IMR-90 (cell line): ENCODE results near the gene ZDHHC7. TPM values are rescaled to one million over a fixed set of nuclear protein-coding genes. Genes with fewer than 3 reads are reported as not detected.

Source experiments
- ATAC-seq: fragments of 200-7000 bp; cut with Tn5 transposase; 2 replicates; pipeline ENCODE4 v1.9.1; 2020; ENCODE audit warnings: low read depth, mild to moderate bottlenecking, moderate library complexity
- BruUV-seq: library from RNA; stranded (reverse); fragments of 400-500 nt; replicated peaks from 2 replicates; lab custom pipeline; 2021; lab: Mats Ljungman, UMichigan
- CTCF ChIA-PET: fragments of 300-600 bp; formaldehyde crosslinking; extraction: SDS; loops from one replicate; lab custom pipeline; 2021; ENCODE audit warnings: antibody characterized with exemption; lab: Yijun Ruan, JAX
- POLR2A ChIA-PET: fragments of 300-600 bp; sonication (Branson Sonifier 250); formaldehyde crosslinking; loops from one replicate; lab custom pipeline; 2022; ENCODE audit warnings: antibody characterized with exemption; ENCODE audit not compliant: unreplicated experiment; lab: Charles Lee
- DNase-seq: peaks from one replicate; pipeline ENCODE4 v3.0.0; 2013
- H2AFZ ChIP-seq: replicated peaks from 2 replicates; pipeline ENCODE3; 2013; ENCODE audit warnings: low read length, mild to moderate bottlenecking; ENCODE audit not compliant: poor library complexity
- H2AK5ac ChIP-seq: 2 replicates; pipeline ENCODE4 v1.6.1; 2013; ENCODE audit warnings: low read depth, low read length, inconsistent platforms
- H2AK9ac ChIP-seq: replicated peaks from 2 replicates; pipeline ENCODE3; 2013; ENCODE audit warnings: mild to moderate bottlenecking, low read depth, low read length, moderate library complexity; ENCODE audit not compliant: poor library complexity
- H2BK120ac ChIP-seq: 2 replicates; pipeline ENCODE4 v1.6.1; 2013; ENCODE audit warnings: low read depth, low read length, inconsistent platforms
- H2BK15ac ChIP-seq: 3 replicates; pipeline ENCODE4 v1.6.1; 2013; ENCODE audit warnings: low read depth, low read length, inconsistent platforms
- H2BK20ac ChIP-seq: 2 replicates; pipeline ENCODE4 v1.6.1; 2013; ENCODE audit warnings: low read depth, mild to moderate bottlenecking, inconsistent platforms, low read length, moderate library complexity
- H2BK5ac ChIP-seq: 2 replicates; pipeline ENCODE4 v1.6.1; 2013; ENCODE audit warnings: mild to moderate bottlenecking, low read depth, low read length, inconsistent platforms; ENCODE audit not compliant: poor library complexity, severe bottlenecking
- H3K14ac ChIP-seq: replicated peaks from 2 replicates; pipeline ENCODE4 v1.6.1; 2013; ENCODE audit warnings: low read depth, low read length, inconsistent platforms
- H3K18ac ChIP-seq: 2 replicates; pipeline ENCODE4 v1.6.1; 2013; ENCODE audit warnings: low read depth, low read length, control low read depth
- H3K23ac ChIP-seq: 2 replicates; pipeline ENCODE4 v1.6.1; 2013; ENCODE audit warnings: low read depth, low read length, inconsistent platforms
- H3K27ac ChIP-seq: 2 replicates; pipeline ENCODE4 v1.5.1; 2013; ENCODE audit warnings: mild to moderate bottlenecking, control low read depth, low read length; ENCODE audit not compliant: insufficient read depth
- H3K27me3 ChIP-seq: 2 replicates; pipeline ENCODE4 v1.6.1; 2013; ENCODE audit warnings: low read length; ENCODE audit not compliant: control insufficient read depth, insufficient read depth
- H3K36me3 ChIP-seq: 2 replicates; pipeline ENCODE4 v1.6.1; 2013; ENCODE audit warnings: low read length, mixed read lengths; ENCODE audit not compliant: control insufficient read depth, insufficient read depth
- H3K4ac ChIP-seq: 2 replicates; pipeline ENCODE4 v1.6.1; 2013; ENCODE audit warnings: low read depth, low read length, inconsistent platforms
- H3K4me1 ChIP-seq: 2 replicates; pipeline ENCODE4 v1.6.1; 2013; ENCODE audit warnings: low read length, mixed read lengths; ENCODE audit not compliant: control insufficient read depth, insufficient read depth
- H3K4me2 ChIP-seq: 2 replicates; pipeline ENCODE4 v1.6.1; 2013; ENCODE audit warnings: low read depth, mild to moderate bottlenecking, control low read depth, low read length, moderate library complexity
- H3K4me3 ChIP-seq: 2 replicates; pipeline ENCODE4 v1.5.1; 2013; ENCODE audit warnings: low read depth, mild to moderate bottlenecking, control low read depth, low read length, moderate library complexity; ENCODE audit not compliant: insufficient read depth
- H3K56ac ChIP-seq: 2 replicates; pipeline ENCODE4 v1.6.1; 2013; ENCODE audit warnings: low read length, inconsistent platforms; ENCODE audit not compliant: insufficient read depth; ENCODE audit errors: extremely low read depth
- H3K79me1 ChIP-seq, 2 experiments: 2 replicates each; pipeline ENCODE4 v1.6.1; 2013; ENCODE audit warnings: low read length in 2 of 2, inconsistent platforms in 1 of 2, low read depth in 1 of 2
- H3K9ac ChIP-seq: 2 replicates; pipeline ENCODE4 v1.6.1; 2013; ENCODE audit warnings: low read depth, low read length, control low read depth
- H3K9me1 ChIP-seq: 2 replicates; pipeline ENCODE4 v1.6.1; 2013; ENCODE audit warnings: low read length, inconsistent platforms; ENCODE audit not compliant: insufficient read depth
- H3K9me3 ChIP-seq: 2 replicates; pipeline ENCODE4 v1.6.1; 2013; ENCODE audit warnings: low read length; ENCODE audit not compliant: control insufficient read depth, insufficient read depth
- H4K20me1 ChIP-seq: 2 replicates; pipeline ENCODE4 v1.6.1; 2013; ENCODE audit warnings: low read length, inconsistent platforms; ENCODE audit not compliant: insufficient read depth
- H4K5ac ChIP-seq: 2 replicates; pipeline ENCODE4 v1.6.1; 2013; ENCODE audit warnings: mild to moderate bottlenecking, low read depth, low read length, control low read depth
- H4K8ac ChIP-seq, 2 experiments: 2 replicates each; pipeline ENCODE4 v1.6.1; 2013; ENCODE audit warnings: low read depth in 2 of 2, low read length in 2 of 2, control low read depth in 1 of 2, inconsistent platforms in 1 of 2
- H4K91ac ChIP-seq: 2 replicates; pipeline ENCODE4 v1.6.1; 2013; ENCODE audit warnings: low read depth, low read length, inconsistent platforms; ENCODE audit not compliant: insufficient read depth
- CHD1 ChIP-seq: IDR thresholded peaks from 2 replicates; pipeline ENCODE4 v1.6.1; 2012; ENCODE audit warnings: low read depth, low read length, improper control_type of control experiment
- FOS ChIP-seq: fragments of 150-350 bp; IDR thresholded peaks from 2 replicates; pipeline ENCODE4 v1.6.1; 2016; ENCODE audit warnings: low read depth, low read length
- NFE2L2 ChIP-seq: fragments of 150-350 bp; IDR thresholded peaks from 2 replicates; pipeline ENCODE4 v1.6.1; 2016; ENCODE audit warnings: low read depth, mild to moderate bottlenecking, low read length
- RAD21 ChIP-seq: IDR thresholded peaks from 2 replicates; pipeline ENCODE4 v1.6.1; 2012; ENCODE audit warnings: low read length, improper control_type of control experiment
- SMC3 ChIP-seq: fragments of 150-350 bp; IDR thresholded peaks from 2 replicates; pipeline ENCODE4 v1.6.1; 2016; ENCODE audit warnings: low read depth, mild to moderate bottlenecking, antibody characterized with exemption, low read length, moderate library complexity
- WGBS, 2 experiments: methylation state at CpG; one replicate each; pipeline versions ENCODE4 v1.1.5 to v1.1.7; 2013; ENCODE audit warnings: missing lambda C conversion rate in 2 of 2; ENCODE audit not compliant: insufficient read length in 1 of 2; ENCODE audit errors: extremely low coverage in 2 of 2; 5-methylcytosine and 5-hydroxymethylcytosine counted together
- dilution Hi-C: fragments of 300-500 bp; cut with HindIII; formaldehyde crosslinking; loops from one replicate; pipeline ENCODE4 v1.14.3; 2018; ENCODE audit warnings: low sequenced_read_pairs; ENCODE audit not compliant: unreplicated experiment
- in situ Hi-C: fragments of 300-500 bp; cut with MboI; formaldehyde crosslinking; loops from 3 replicates; pipeline ENCODE4 v1.14.3; 2019; ENCODE audit warnings: low sequenced_read_pairs, inconsistent platforms, mixed read lengths
- intact Hi-C: fragments of 100-400 bp; cut with micrococcal nuclease; formaldehyde crosslinking; loops from 2 replicates; pipeline ENCODE4 v1.10.0; 2022
- polyA plus RNA-seq, 3 experiments: library from polyadenylated mRNA; depleted of rRNA; stranded (reverse); fragments of >200 nt; gene quantifications; 2 replicates each; pipeline ENCODE4 v1.2.3, GENCODE V29; 2012; ENCODE audit warnings: low replicate concordance in 1 of 3
- total RNA-seq: library from RNA; depleted of rRNA; stranded (reverse); fragments of >200 nt; gene quantifications from 2 replicates; pipeline ENCODE4 v1.2.3, GENCODE V29; 2012

ZDHHC7 gene
- total and polyA plus RNA-seq, 2 of the 4 experiments (the other 2 are of a cell fraction), result 80.1 to 97.1 TPM

- Histone ChIP-seq H3K4ac (no peak overlapping the region), H3K27me3 (no peaks in the 10 kb centered on the region), H3K14ac (no peak overlapping the region), H3K36me3 (peaks cover 2% of the 10 kb centered on the region; the same call in 1 of the 2 replicates), H3K56ac (no peak overlapping the region), H3K4me3 (no peak overlapping the region), H3K23ac (no peak overlapping the region), H2BK20ac (no peak overlapping the region), H2BK5ac (no peak overlapping the region), H3K9ac (no peak overlapping the region), H4K20me1 (peaks cover 23% of the 10 kb centered on the region), H3K79me1 (peaks cover 6 to 26% of the 10 kb centered on the region in 2 experiments; a peak in 3 of 4 replicates), H3K4me2 (no peak overlapping the region), H2AK9ac (no peak overlapping the region), H3K9me1 (peaks cover 3% of the 10 kb centered on the region), H3K4me1 (peaks cover 13% of the 10 kb centered on the region), H4K5ac (no peak overlapping the region), H2AK5ac (no peak overlapping the region), H4K91ac (no peak overlapping the region), H2AFZ (no peak overlapping the region), H3K18ac (no peak overlapping the region), H2BK120ac (no peak overlapping the region), H4K8ac (no peak overlapping the region), H3K9me3 (no peaks in the 10 kb centered on the region), H3K27ac (no peak overlapping the region), H2BK15ac (no peak overlapping the region)
- dilution Hi-C loops, result no loop called here
- in situ Hi-C loops, result no loop called here
- intact Hi-C loops, result no loop called here
- no peak for TF ChIP-seq RAD21
- TF ChIP-seq SMC3, result no peak
- no peak for TF ChIP-seq NFE2L2
- no peak for TF ChIP-seq CHD1
- TF ChIP-seq FOS, result no peak
- ChIA-PET POLR2A (no interaction called here), CTCF (interaction anchor here (1.2 kb wide), 1 partner anchor 24 kb away, joined by 3 read pairs; the partner anchor contains the start of gene KIAA0513)
- DNase-seq, result no peak
- BruUV-seq, result no TSS peak
- no peak for ATAC-seq
- 100% methylated on average over 1 of the region's 8 CpGs; no CpG with 5 or more reads in 1 of the 2 experiments for WGBS, 2 experiments
These were observed 40.3 kb upstream of the ZDHHC7 start for GRCh38 chr16:85051683-85052082.
